IPS DF 19.7 (cell line): ENCODE data around the gene CNGB1.
"Not testable (repeated sequence)": the region's sequence is repeated elsewhere in the genome, so short reads cannot be mapped to it uniquely, and the experiment has no call there.

Experiments
- DNase-seq: peaks from one replicate; pipeline ENCODE4 v3.0.0-alpha.2; 2013; ENCODE audit warnings: low read depth, low spot score

The CNGB1 gene

GRCh38 chr16:57862698-57863433, 108.1 kb downstream of the CNGB1 start:
- no peak for DNase-seq

GRCh38 chr16:57859331-57859730, 111.6 kb downstream of the CNGB1 start:
- DNase-seq: no peak

- DNase-seq: no peak
Measured at GRCh38 chr16:57858635-57859034, 112.3 kb downstream of the CNGB1 start.

- DNase-seq: not testable (repeated sequence)
Measured at GRCh38 chr16:57857991-57858390, 112.9 kb downstream of the CNGB1 start.

- no peak for DNase-seq
Measured at GRCh38 chr16:57855188-57855587, 115.7 kb downstream of the CNGB1 start.

GRCh38 chr16:57852189-57852588, 118.7 kb downstream of the CNGB1 start:
- no peak for DNase-seq

- no peak for DNase-seq
Measured at GRCh38 chr16:57848181-57848580, 122.7 kb downstream of the CNGB1 start.

GRCh38 chr16:57846931-57847330, 124.0 kb downstream of the CNGB1 start:
- DNase-seq: not testable (repeated sequence)

- DNase-seq: peak; percentile 86
Measured at GRCh38 chr16:57846078-57846697, 124.7 kb downstream of the CNGB1 start.

GRCh38 chr16:57845115-57845514, 125.8 kb downstream of the CNGB1 start:
- DNase-seq: no peak

- no peak for DNase-seq
Measured at GRCh38 chr16:57844416-57845030, 126.4 kb downstream of the CNGB1 start.

- no peak for DNase-seq
Measured at GRCh38 chr16:57843400-57843799, 127.5 kb downstream of the CNGB1 start.

- DNase-seq: no peak
Measured at GRCh38 chr16:57842601-57843000, 128.3 kb downstream of the CNGB1 start.

- DNase-seq: no peak
Measured at GRCh38 chr16:57840833-57841232, 130.1 kb downstream of the CNGB1 start.

- no peak for DNase-seq
Measured at GRCh38 chr16:57838161-57838560, 132.8 kb downstream of the CNGB1 start.

- no peak for DNase-seq
Measured at GRCh38 chr16:57837305-57838125, 133.4 kb downstream of the CNGB1 start.

- DNase-seq: not testable (repeated sequence)
Measured at GRCh38 chr16:57835439-57835838, 135.5 kb downstream of the CNGB1 start.

- no peak for DNase-seq
Measured at GRCh38 chr16:57834936-57835335, 136.0 kb downstream of the CNGB1 start.
